ENCODE results near the gene CHST12. TPM values are rescaled to one million over a fixed set of nuclear protein-coding genes. Genes with fewer than 3 reads are reported as not detected.

The CHST12 gene
- total RNA-seq, 1 donor from 2014 or later, result 6.8 TPM

GRCh38 chr7:2482725-2483451, 79.5 kb downstream of the CHST12 start:
- peak; percentile 15 for DNase-seq

- DNase-seq, result no peak
These were observed 80.1 kb downstream of the CHST12 start for GRCh38 chr7:2483494-2483893.

GRCh38 chr7:2484868-2485267, 81.5 kb downstream of the CHST12 start:
- no peak for DNase-seq

GRCh38 chr7:2487586-2488271, 84.3 kb downstream of the CHST12 start:
- no peak for DNase-seq

- no peak for DNase-seq
These were observed 84.8 kb downstream of the CHST12 start for GRCh38 chr7:2488272-2488645.

- DNase-seq, result no peak
These were observed 85.3 kb downstream of the CHST12 start for GRCh38 chr7:2488681-2489080.

GRCh38 chr7:2490181-2490651, 86.8 kb downstream of the CHST12 start:
- no peak for DNase-seq

- no peak for DNase-seq
These were observed 88.6 kb downstream of the CHST12 start for GRCh38 chr7:2492038-2492437.

GRCh38 chr7:2493205-2494164, 90.1 kb downstream of the CHST12 start:
- no peak for DNase-seq

- no peak for DNase-seq
These were observed 91.0 kb downstream of the CHST12 start for GRCh38 chr7:2494191-2495130.

GRCh38 chr7:2495418-2496299, 92.2 kb downstream of the CHST12 start:
- DNase-seq, result no peak

GRCh38 chr7:2496375-2496774, 93.0 kb downstream of the CHST12 start:
- DNase-seq, result no peak

- DNase-seq, result no peak
These were observed 93.7 kb downstream of the CHST12 start for GRCh38 chr7:2497065-2497464.

- no peak for DNase-seq
These were observed 94.3 kb downstream of the CHST12 start for GRCh38 chr7:2497500-2498336.

Other genes starting within 250 kb of the CHST12 start
- gene MAD1L1, start 170.7 kb upstream of the CHST12 start, total RNA-seq, result 48.4 and 53.3 TPM in 2 replicates
- 15.3 and 20.1 TPM in 2 replicates for gene MRM2, start 161.4 kb upstream of the CHST12 start, total RNA-seq
- gene NUDT1, start 161.4 kb upstream of the CHST12 start, total RNA-seq, result 8.0 and 14.2 TPM in 2 replicates
- gene SNX8, start 89.2 kb upstream of the CHST12 start, total RNA-seq, result 9.4 and 18.5 TPM in 2 replicates
- gene EIF3B, start 48.8 kb upstream of the CHST12 start, total RNA-seq, result 250 and 320 TPM in 2 replicates
- gene GRIFIN, start 72.8 kb downstream of the CHST12 start, total RNA-seq, result not detected in 2 replicates
- 26.4 and 36.4 TPM in 2 replicates for gene LFNG, start 116.2 kb downstream of the CHST12 start, total RNA-seq
- gene BRAT1, start 151.9 kb downstream of the CHST12 start, total RNA-seq, result 31.7 and 38.0 TPM in 2 replicates
- gene IQCE, start 155.4 kb downstream of the CHST12 start, total RNA-seq, result 6.0 and 10.4 TPM in 2 replicates
- gene TTYH3, start 228.4 kb downstream of the CHST12 start, total RNA-seq, result 72.8 and 159 TPM in 2 replicates

All from dermis blood vessel endothelial cell (primary cell).